GM12878 (cell line): ENCODE measurements around the gene ADAMTS6. TPM values are rescaled to one million over a fixed set of nuclear protein-coding genes. Genes with fewer than 3 reads are reported as not detected.

Experiments
- ATAC-seq: fragments of 200-7000 bp; cut with Tn5 transposase; 3 replicates; pipeline ENCODE4 v1.9.1; 2020; ENCODE audit warnings: mild to moderate bottlenecking, moderate library complexity
- BruUV-seq: library from RNA; stranded (reverse); fragments of 400-500 nt; replicated peaks from 2 replicates; lab custom pipeline; 2021; lab: Mats Ljungman, UMichigan
- CTCF ChIA-PET: fragments of 300-600 bp; sonication (Branson Sonifier 250); formaldehyde crosslinking; extraction: SDS; loops from one replicate; lab custom pipeline; 2021; ENCODE audit warnings: inconsistent platforms; lab: Yijun Ruan, JAX
- POLR2A ChIA-PET: fragments of 350-600 bp; formaldehyde crosslinking; extraction: SDS; loops from one replicate; lab custom pipeline; 2021; ENCODE audit warnings: inconsistent platforms; lab: Charles Lee
- RAD21 ChIA-PET: fragments of 300-600 bp; sonication (Branson Sonifier 250); formaldehyde crosslinking; loops from one replicate; lab custom pipeline; 2023; ENCODE audit warnings: antibody characterized with exemption; ENCODE audit not compliant: unreplicated experiment; lab: Charles Lee
- SMC1A ChIA-PET: fragments of 300-600 bp; sonication (Branson Sonifier 250); formaldehyde crosslinking; loops from one replicate; lab custom pipeline; 2023; ENCODE audit not compliant: unreplicated experiment, uncharacterized antibody; lab: Charles Lee
- DNase-seq: peaks from one replicate; pipeline ENCODE4 v3.0.0-alpha.2; 2011; ENCODE audit warnings: low read depth, low spot score
- FAIRE-seq: peaks from 3 replicates; lab custom pipeline; 2011; peaks lifted over from hg19 to GRCh38; lab: Jason Lieb, UNC
- H2AFZ ChIP-seq: 2 replicates; pipeline ENCODE4 v1.6.0; 2011; ENCODE audit warnings: low read depth, low read length, control low read depth; ENCODE audit not compliant: control insufficient read depth
- H3K27ac ChIP-seq: 2 replicates; pipeline ENCODE4 v1.5.1; 2011; ENCODE audit warnings: control low read depth; ENCODE audit not compliant: control insufficient read depth, insufficient read depth
- H3K27me3 ChIP-seq, 2 experiments: replicated peaks in 1 of 2; 2 replicates each; pipeline versions ENCODE4 v1.6.0 to v1.6.1; 2011; ENCODE audit warnings: low read length in 1 of 2; ENCODE audit not compliant: control insufficient read depth in 2 of 2, insufficient read depth in 2 of 2
- H3K36me3 ChIP-seq, 2 experiments: 2 replicates each; pipeline ENCODE4 v1.5.1; 2011; ENCODE audit warnings: low read length in 1 of 2; ENCODE audit not compliant: control insufficient read depth in 2 of 2, insufficient read depth in 2 of 2
- H3K4me1 ChIP-seq: 2 replicates; pipeline ENCODE4 v1.6.1; 2011; ENCODE audit warnings: mild to moderate bottlenecking, low read length, moderate library complexity, mixed read lengths; ENCODE audit not compliant: control insufficient read depth, insufficient read depth
- H3K4me2 ChIP-seq: 2 replicates; pipeline ENCODE4 v1.6.0; 2011; ENCODE audit warnings: control low read depth; ENCODE audit not compliant: control insufficient read depth, insufficient read depth
- H3K4me3 ChIP-seq: fragments of 200-600 bp; sonication (generic); 2 replicates; pipeline ENCODE4 v1.5.1; 2016
- H3K79me2 ChIP-seq: 2 replicates; pipeline ENCODE4 v1.6.0; 2011; ENCODE audit warnings: low read length; ENCODE audit not compliant: control insufficient read depth, insufficient read depth
- H3K9ac ChIP-seq: 2 replicates; pipeline ENCODE4 v1.8.0; 2011; ENCODE audit warnings: low read length, control low read depth, mixed read lengths; ENCODE audit not compliant: control insufficient read depth, insufficient read depth
- H3K9me3 ChIP-seq: replicated peaks from 3 replicates; pipeline ENCODE4 v1.5.1; 2011; ENCODE audit warnings: mild to moderate bottlenecking, low read length; ENCODE audit not compliant: control insufficient read depth, insufficient read depth
- H4K20me1 ChIP-seq: 2 replicates; pipeline ENCODE4 v1.6.0; 2011; ENCODE audit not compliant: control insufficient read depth, insufficient read depth
- ATF2 ChIP-seq: IDR thresholded peaks from 2 replicates; pipeline ENCODE4 v1.6.1; 2012; ENCODE audit warnings: low read length, inconsistent platforms
- ETV6 ChIP-seq, 2 experiments: fragments of 450-650 bp in 1 of 2; IDR thresholded peaks in 1 of 2; conservative IDR thresholded peaks in 1 of 2; 2 replicates each; pipeline ENCODE4 v1.6.1; 2014; ENCODE audit warnings: antibody characterized with exemption in 1 of 2, borderline replicate concordance in 1 of 2, low read depth in 1 of 2, mild to moderate bottlenecking in 1 of 2, moderate library complexity in 1 of 2
- FOXM1 ChIP-seq: IDR thresholded peaks from 2 replicates; pipeline ENCODE4 v1.6.1; 2012; ENCODE audit warnings: low read depth, mild to moderate bottlenecking, inconsistent platforms, low read length, moderate library complexity
- HCFC1 ChIP-seq: fragments of 150-350 bp; IDR thresholded peaks from 2 replicates; pipeline ENCODE4 v1.6.1; 2014; ENCODE audit warnings: low read length
- IRF5 ChIP-seq: fragments of 450-650 bp; IDR thresholded peaks from 2 replicates; pipeline ENCODE4 v1.6.1; 2017; ENCODE audit warnings: borderline replicate concordance
- MTA3 ChIP-seq: IDR thresholded peaks from 2 replicates; pipeline ENCODE4 v1.6.1; 2012; ENCODE audit warnings: low read length, inconsistent platforms, borderline replicate concordance
- PAX5 ChIP-seq: IDR thresholded peaks from 2 replicates; pipeline ENCODE4 v1.6.1; 2011; ENCODE audit warnings: low read depth, low read length, borderline replicate concordance
- RAD51 ChIP-seq: fragments of 450-650 bp; IDR thresholded peaks from 2 replicates; pipeline ENCODE4 v1.6.1; 2016; ENCODE audit warnings: moderate library complexity, mild to moderate bottlenecking, inconsistent platforms
- RUNX3 ChIP-seq: IDR thresholded peaks from 2 replicates; pipeline ENCODE4 v1.6.1; 2012; ENCODE audit warnings: low read length, inconsistent platforms
- SPI1 ChIP-seq: IDR thresholded peaks from 2 replicates; pipeline ENCODE4 v1.6.1; 2011; ENCODE audit warnings: low read depth, mild to moderate bottlenecking, low read length, moderate library complexity, borderline replicate concordance; ENCODE audit not compliant: insufficient read depth
- TCF3 ChIP-seq: IDR thresholded peaks from 2 replicates; pipeline ENCODE4 v1.6.1; 2012; ENCODE audit warnings: low read depth, mild to moderate bottlenecking, low read length, borderline replicate concordance; ENCODE audit not compliant: insufficient read depth
- ZNF207 ChIP-seq: fragments of 450-650 bp; IDR thresholded peaks from 2 replicates; pipeline ENCODE4 v1.6.1; 2014; ENCODE audit warnings: antibody characterized with exemption, mild to moderate bottlenecking, borderline replicate concordance
- ZNF592 ChIP-seq: fragments of 450-650 bp; IDR thresholded peaks from 2 replicates; pipeline ENCODE4 v1.6.1; 2017; ENCODE audit warnings: mild to moderate bottlenecking, moderate library complexity
- in situ Hi-C: fragments of 300-500 bp; cut with MboI; formaldehyde crosslinking; loops from 9 replicates; pipeline ENCODE4 v1.14.3; 2018; ENCODE audit warnings: mixed read lengths
- intact Hi-C: fragments of 100-400 bp; cut with micrococcal nuclease; formaldehyde crosslinking; loops from one replicate; pipeline ENCODE4 v1.14.2; 2022; ENCODE audit not compliant: unreplicated experiment
- polyA plus RNA-seq, 11 experiments: library from polyadenylated mRNA; depleted of rRNA in 4 of 11; unstranded in 6 of 11; stranded (reverse) in 5 of 11; fragments of >200 nt; fragmentation: Nextera tagmentation in 4 of 11; fragmentation: Illumina TruSeq in 1 of 11; extraction: Ambion mirVana in 4 of 11; extraction: Trizol in 1 of 11; gene quantifications; 1 replicate in 1 of 11; 2 replicates in 10 of 11; pipeline versions ENCODE4 v1.2.1 to v1.2.3, GENCODE V29; 2011 to 2016; ENCODE audit warnings: inconsistent platforms in 2 of 11, missing spikeins in 2 of 11, low read depth in 1 of 11
- total RNA-seq, 4 experiments: library from RNA; depleted of rRNA in 3 of 4; stranded (reverse); fragments of >200 nt in 3 of 4; fragmentation: Illumina TruSeq in 1 of 4; extraction: Trizol in 1 of 4; gene quantifications; 2 replicates each; pipeline versions ENCODE4 v1.2.1 to v1.2.3, GENCODE V29; 2013 to 2021
- TF ChIP-seq, protein P1 (sequence below): fragments of 450-650 bp; IDR thresholded peaks from 2 replicates; pipeline ENCODE4 v1.6.1; 2017; ENCODE audit warnings: mild to moderate bottlenecking, moderate library complexity

The ADAMTS6 gene
- total and polyA plus RNA-seq, 10 of the 15 experiments (the other 5 are each of a cell fraction or from before 2014, with no cell fraction given): 1.1 to 12.3 (median 6.5) TPM

DNA sequence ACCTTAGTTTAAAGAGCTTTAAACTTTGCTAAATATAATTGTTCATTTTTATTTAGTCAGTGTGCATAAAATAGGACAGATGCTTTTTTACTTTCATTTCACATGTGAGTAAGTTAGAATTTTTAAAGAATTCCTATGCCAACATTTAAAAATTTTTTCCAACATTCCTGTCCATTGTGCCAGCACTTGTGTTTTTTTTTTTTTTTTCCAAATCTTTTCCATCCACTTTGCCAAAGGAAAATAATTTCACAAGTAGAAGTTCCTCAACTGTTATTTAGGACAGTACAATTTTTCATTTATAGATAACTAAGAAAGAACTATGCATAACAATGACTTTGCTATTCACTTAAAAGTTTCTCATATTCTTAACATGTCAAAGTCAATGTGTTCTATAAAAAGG is 189.5 kb downstream of the ADAMTS6 start:
- ChIA-PET POLR2A (interaction anchor here (0.7 kb wide), 1 partner anchor 41 kb away, joined by 4 read pairs; no protein-coding TSS in a partner anchor), CTCF (interaction anchor here (1.0 to 1.2 kb wide), 3 partner anchors 12 to 321 kb away, joined by 3 read pairs; no protein-coding TSS in a partner anchor), RAD21 (no interaction called here), SMC1A (no interaction called here)
- Histone ChIP-seq H3K9me3 (no peaks in the 10 kb centered on the region), H4K20me1 (no peaks in the 10 kb centered on the region), H3K36me3 (no peaks in the 10 kb centered on the region), H3K4me2 (no peak overlapping the region), H2AFZ (no peak overlapping the region), H3K27me3 (no peaks in the 10 kb centered on the region), H3K9ac (no peak overlapping the region), H3K27ac (no peak overlapping the region), H3K79me2 (no peaks in the 10 kb centered on the region), H3K4me3 (no peak overlapping the region), H3K4me1 (no peaks in the 10 kb centered on the region)
- TF ChIP-seq, protein P1, sequence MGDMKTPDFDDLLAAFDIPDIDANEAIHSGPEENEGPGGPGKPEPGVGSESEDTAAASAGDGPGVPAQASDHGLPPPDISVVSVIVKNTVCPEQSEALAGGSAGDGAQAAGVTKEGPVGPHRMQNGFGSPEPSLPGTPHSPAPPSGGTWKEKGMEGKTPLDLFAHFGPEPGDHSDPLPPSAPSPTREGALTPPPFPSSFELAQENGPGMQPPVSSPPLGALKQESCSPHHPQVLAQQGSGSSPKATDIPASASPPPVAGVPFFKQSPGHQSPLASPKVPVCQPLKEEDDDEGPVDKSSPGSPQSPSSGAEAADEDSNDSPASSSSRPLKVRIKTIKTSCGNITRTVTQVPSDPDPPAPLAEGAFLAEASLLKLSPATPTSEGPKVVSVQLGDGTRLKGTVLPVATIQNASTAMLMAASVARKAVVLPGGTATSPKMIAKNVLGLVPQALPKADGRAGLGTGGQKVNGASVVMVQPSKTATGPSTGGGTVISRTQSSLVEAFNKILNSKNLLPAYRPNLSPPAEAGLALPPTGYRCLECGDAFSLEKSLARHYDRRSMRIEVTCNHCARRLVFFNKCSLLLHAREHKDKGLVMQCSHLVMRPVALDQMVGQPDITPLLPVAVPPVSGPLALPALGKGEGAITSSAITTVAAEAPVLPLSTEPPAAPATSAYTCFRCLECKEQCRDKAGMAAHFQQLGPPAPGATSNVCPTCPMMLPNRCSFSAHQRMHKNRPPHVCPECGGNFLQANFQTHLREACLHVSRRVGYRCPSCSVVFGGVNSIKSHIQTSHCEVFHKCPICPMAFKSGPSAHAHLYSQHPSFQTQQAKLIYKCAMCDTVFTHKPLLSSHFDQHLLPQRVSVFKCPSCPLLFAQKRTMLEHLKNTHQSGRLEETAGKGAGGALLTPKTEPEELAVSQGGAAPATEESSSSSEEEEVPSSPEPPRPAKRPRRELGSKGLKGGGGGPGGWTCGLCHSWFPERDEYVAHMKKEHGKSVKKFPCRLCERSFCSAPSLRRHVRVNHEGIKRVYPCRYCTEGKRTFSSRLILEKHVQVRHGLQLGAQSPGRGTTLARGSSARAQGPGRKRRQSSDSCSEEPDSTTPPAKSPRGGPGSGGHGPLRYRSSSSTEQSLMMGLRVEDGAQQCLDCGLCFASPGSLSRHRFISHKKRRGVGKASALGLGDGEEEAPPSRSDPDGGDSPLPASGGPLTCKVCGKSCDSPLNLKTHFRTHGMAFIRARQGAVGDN: no peak
- TF ChIP-seq ETV6 (conservative IDR thresholded peaks at IDR 0.05 in 1 of 2, IDR thresholded peaks at IDR 0.05 in 1 of 2; ENCODE audit: borderline replicate concordance in 1 of 2, low read depth in 1 of 2): no peak
- no peak for TF ChIP-seq ATF2
- TF ChIP-seq MTA3: no peak
- no peak for TF ChIP-seq HCFC1
- TF ChIP-seq RUNX3: no peak
- TF ChIP-seq TCF3: no peak
- TF ChIP-seq FOXM1: no peak
- TF ChIP-seq ZNF207: no peak
- no peak for TF ChIP-seq IRF5
- no peak for TF ChIP-seq RAD51
- TF ChIP-seq ZNF592: no peak
- TF ChIP-seq SPI1: no peak
- no peak for TF ChIP-seq PAX5
- in situ Hi-C loops: no loop called here
- no TSS peak for BruUV-seq
- FAIRE-seq (no peak), DNase-seq (no peak), ATAC-seq (no peak)
- intact Hi-C loops: no loop called here
